Hematopoietic multipotent progenitor cell treated with erythropoietin and hydrocortisone succinate and interleukin-3 and kit ligand, for 6 days (in vitro differentiated cells): Measurements from ENCODE around the gene ABITRAM.
"Not testable (repeated sequence)": the region's sequence is repeated elsewhere in the genome, so short reads cannot be mapped to it uniquely, and the experiment has no call there.

Source experiments
- DNase-seq: peaks from one replicate; pipeline ENCODE4 v3.0.0-alpha.2; 2015

The ABITRAM gene

GRCh38 chr9:108934323-108934893, at the start of gene ABITRAM:
Gene ABITRAM, plus strand, starts transcription at chr9:108934400. Its CDS starts 87 bp downstream, at chr9:108934487.
- DNase-seq = peak; percentile 88

- no peak for DNase-seq
Observed at GRCh38 chr9:108884701-108885100, 49.5 kb upstream of the ABITRAM start.

GRCh38 chr9:108885643-108886348, 48.4 kb upstream of the ABITRAM start:
- DNase-seq = peak; percentile 84

GRCh38 chr9:108886594-108887271, 47.5 kb upstream of the ABITRAM start:
- not testable (repeated sequence) for DNase-seq

GRCh38 chr9:108889649-108890067, 44.5 kb upstream of the ABITRAM start:
- peak; percentile 39 for DNase-seq

- no peak for DNase-seq
Observed at GRCh38 chr9:108894225-108894997, 39.8 kb upstream of the ABITRAM start.

GRCh38 chr9:108897324-108898096, 36.7 kb upstream of the ABITRAM start:
- no peak for DNase-seq

GRCh38 chr9:108899023-108899695, 35.0 kb upstream of the ABITRAM start:
- not testable (repeated sequence) for DNase-seq

- no peak for DNase-seq
Observed at GRCh38 chr9:108900176-108900575, 34.0 kb upstream of the ABITRAM start.

GRCh38 chr9:108903420-108904103, 30.6 kb upstream of the ABITRAM start:
- DNase-seq = peak; percentile 54

- DNase-seq = no peak
Observed at GRCh38 chr9:108904161-108904560, 30.0 kb upstream of the ABITRAM start.

GRCh38 chr9:108905494-108905893, 28.7 kb upstream of the ABITRAM start:
- DNase-seq = no peak

GRCh38 chr9:108910402-108910801, 23.8 kb upstream of the ABITRAM start:
- DNase-seq = no peak

- no peak for DNase-seq
Observed at GRCh38 chr9:108910914-108911313, 23.3 kb upstream of the ABITRAM start.

- no peak for DNase-seq
Observed at GRCh38 chr9:108911820-108912219, 22.4 kb upstream of the ABITRAM start.

- peak; percentile 78 for DNase-seq
Observed at GRCh38 chr9:108913391-108913790, 20.8 kb upstream of the ABITRAM start.

- DNase-seq = no peak
Observed at GRCh38 chr9:108919517-108919916, 14.7 kb upstream of the ABITRAM start.

GRCh38 chr9:108920401-108920800, 13.8 kb upstream of the ABITRAM start:
- DNase-seq = not testable (repeated sequence)

GRCh38 chr9:108921200-108921599, 13.0 kb upstream of the ABITRAM start:
- DNase-seq = no peak

GRCh38 chr9:108924466-108924865, 9.7 kb upstream of the ABITRAM start:
- DNase-seq = no peak

- DNase-seq = no peak
Observed at GRCh38 chr9:108928386-108928785, 5.8 kb upstream of the ABITRAM start.
